ENCODE results near the gene SEC22A. TPM values are rescaled to one million over a fixed set of nuclear protein-coding genes. Genes with fewer than 3 reads are reported as not detected.

SEC22A gene
- total and polyA plus RNA-seq, 2 of the 8 experiments (the other 6 are each of a cell fraction or from before 2014, with no cell fraction given): 10.6 to 17.1 TPM

DNA sequence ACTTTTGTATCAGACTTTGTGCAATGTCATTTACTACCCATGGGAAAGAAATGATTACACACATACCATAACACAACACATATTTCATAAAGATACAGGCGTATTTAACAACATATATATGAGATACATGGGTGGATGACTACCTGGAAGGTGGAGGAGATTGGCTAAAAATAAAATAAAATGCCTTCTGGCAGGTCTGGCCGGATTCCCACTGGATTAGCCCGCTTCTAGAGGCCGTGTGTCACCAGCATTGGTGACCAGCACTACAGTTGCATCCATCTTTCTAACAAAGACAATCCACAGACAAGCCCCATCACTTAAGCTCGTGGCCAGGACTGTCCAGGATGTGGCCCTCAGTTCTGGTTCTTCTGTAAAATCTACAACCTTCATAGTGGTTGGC lies 21.0 kb upstream of the SEC22A start:
- no peak overlapping the region for H3K23ac ChIP-seq (ENCODE audit: insufficient read length)
- H4K5ac ChIP-seq (ENCODE audit: insufficient read length, low read depth, low read length): no peak overlapping the region
- H3K14ac ChIP-seq (ENCODE audit: insufficient read length): no peak overlapping the region
- no peak overlapping the region for H3K4me3 ChIP-seq (ENCODE audit: extremely low read depth in 1 of 4, insufficient read depth in 2 of 4, low read depth in 3 of 4, low read length in 4 of 4)
- H2BK20ac ChIP-seq (ENCODE audit: low read length): no peak overlapping the region
- H3K56ac ChIP-seq (replicated peaks; ENCODE audit: insufficient read length, low read depth, low read length): no peak overlapping the region
- no peak overlapping the region for H2BK5ac ChIP-seq (ENCODE audit: low read depth, low read length)
- H4K20me1 ChIP-seq (replicated peaks in 1 of 2; ENCODE audit: control insufficient read depth in 1 of 2, insufficient read depth in 2 of 2, low read length in 2 of 2): no peaks in the 10 kb centered on the region
- POLR2A ChIA-PET (ENCODE audit: partially characterized antibody): no interaction called here
- FAIRE-seq: no peak
- no peak overlapping the region for H2BK15ac ChIP-seq (ENCODE audit: low read length)
- no peak overlapping the region for H3K9ac ChIP-seq (replicated peaks in 1 of 4; ENCODE audit: extremely low read depth in 1 of 4, low read depth in 3 of 4, low read length in 3 of 4)
- H3K23me2 ChIP-seq (ENCODE audit: low read depth, low read length): no peaks in the 10 kb centered on the region
- no peak overlapping the region for H3K4ac ChIP-seq (replicated peaks; ENCODE audit: insufficient read length, low read depth, low read length)
- no peak overlapping the region for H3K18ac ChIP-seq (ENCODE audit: extremely low read depth, low read length)
- no peaks in the 10 kb centered on the region for H3K36me3 ChIP-seq (ENCODE audit: control insufficient read depth in 2 of 4, insufficient read depth in 4 of 4, low read length in 3 of 4)
- H4K91ac ChIP-seq (replicated peaks; ENCODE audit: insufficient read length, low read length): no peak overlapping the region
- no peak overlapping the region for H3K27ac ChIP-seq (ENCODE audit: low read depth, low read length)
- 86% methylated on average over 5 of the region's 5 CpGs; no CpG with 5 or more reads in 1 of the 2 experiments for WGBS, 2 experiments (ENCODE audit: extremely low coverage in 1 of 2, insufficient coverage in 1 of 2, insufficient read length in 1 of 2, insufficient replicate concordance in 2 of 2, low coverage in 1 of 2, low lambda C conversion rate in 2 of 2, missing lambda C conversion rate in 1 of 2)
- no peaks in the 10 kb centered on the region for H3K9me3 ChIP-seq (ENCODE audit: insufficient read depth in 2 of 2, low read depth in 1 of 2, low read length in 1 of 2)
- CTCF ChIA-PET (ENCODE audit: partially characterized antibody): interaction anchor here (0.6 kb wide), 1 partner anchor 788 kb away, joined by 3 read pairs; no protein-coding TSS in a partner anchor
- no peaks in the 10 kb centered on the region for H3K27me3 ChIP-seq (replicated peaks in 1 of 4; ENCODE audit: control insufficient read depth in 3 of 4, extremely low read depth in 1 of 4, insufficient read depth in 3 of 4, low read length in 3 of 4)
- no peak overlapping the region for H4K8ac ChIP-seq (ENCODE audit: extremely low read depth, insufficient read depth, low read length)
- no peaks in the 10 kb centered on the region for H3K4me1 ChIP-seq (replicated peaks in 1 of 4; ENCODE audit: control insufficient read depth in 3 of 4, insufficient read depth in 4 of 4, low read length in 3 of 4)
- no peak overlapping the region for H2AK5ac ChIP-seq (ENCODE audit: low read depth, low read length)
- no peaks in the 10 kb centered on the region for H3K79me2 ChIP-seq (ENCODE audit: control insufficient read depth in 1 of 2, insufficient read depth in 2 of 2, low read length in 2 of 2)
- no peak overlapping the region for H2AFZ ChIP-seq (ENCODE audit: low read length)
- no peak overlapping the region for H2BK120ac ChIP-seq (replicated peaks; ENCODE audit: low read depth, low read length)
- H2BK12ac ChIP-seq (ENCODE audit: low read depth, low read length): no peak overlapping the region
- no peaks in the 10 kb centered on the region for H3K79me1 ChIP-seq (ENCODE audit: low read depth, low read length)
- no peak overlapping the region for H3K4me2 ChIP-seq (ENCODE audit: insufficient read depth in 1 of 2, low read depth in 2 of 2, low read length in 2 of 2)
- no peak for DNase-seq (ENCODE audit: low read depth in 1 of 2, low spot score in 2 of 2)
